Osteoblast (primary cell): ENCODE measurements around the gene NR1I3. TPM values are rescaled to one million over a fixed set of nuclear protein-coding genes. Genes with fewer than 3 reads are reported as not detected.

Experiments used
- DNase-seq: peaks from one replicate; pipeline ENCODE4 v3.0.0; 2011; ENCODE audit warnings: low spot score, mixed read lengths; ENCODE audit not compliant: insufficient read length; ENCODE audit errors: missing footprints
- H2AFZ ChIP-seq: 2 replicates; pipeline ENCODE4 v1.6.0; 2011; ENCODE audit warnings: mild to moderate bottlenecking, low read length
- H3K27ac ChIP-seq: 2 replicates; pipeline ENCODE4 v1.5.1; 2011; ENCODE audit warnings: mild to moderate bottlenecking, low read depth, low read length, moderate library complexity
- H3K27me3 ChIP-seq: 2 replicates; pipeline ENCODE4 v1.6.0; 2012; ENCODE audit warnings: mild to moderate bottlenecking, control low read depth, inconsistent platforms, low read length, moderate library complexity; ENCODE audit not compliant: insufficient read depth
- H3K36me3 ChIP-seq: 2 replicates; pipeline ENCODE4 v1.5.1; 2011; ENCODE audit warnings: mild to moderate bottlenecking, low read length, control low read depth, moderate library complexity; ENCODE audit not compliant: insufficient read depth
- H3K4me1 ChIP-seq: 2 replicates; pipeline ENCODE4 v1.5.1; 2011; ENCODE audit warnings: mild to moderate bottlenecking, low read length, control low read depth, moderate library complexity; ENCODE audit not compliant: insufficient read depth
- H3K4me2 ChIP-seq: 2 replicates; pipeline ENCODE4 v1.6.0; 2011; ENCODE audit warnings: mild to moderate bottlenecking, low read length; ENCODE audit not compliant: insufficient read depth
- H3K4me3 ChIP-seq: fragments of 200-600 bp; sonication (generic); 3 replicates; pipeline ENCODE4 v1.5.1; 2012; ENCODE audit warnings: mild to moderate bottlenecking, low read length, inconsistent platforms; ENCODE audit not compliant: insufficient read depth
- H3K79me2 ChIP-seq: 2 replicates; pipeline ENCODE4 v1.6.0; 2012; ENCODE audit warnings: mild to moderate bottlenecking, low read length, control low read depth, inconsistent platforms; ENCODE audit not compliant: insufficient read depth
- H3K9me3 ChIP-seq: 2 replicates; pipeline ENCODE4 v1.5.1; 2011; ENCODE audit warnings: low read depth, low read length, control low read depth
- H4K20me1 ChIP-seq: 2 replicates; pipeline ENCODE4 v1.6.0; 2012; ENCODE audit warnings: mild to moderate bottlenecking, low read length, control low read depth; ENCODE audit not compliant: insufficient read depth
- total RNA-seq: library from RNA; depleted of rRNA; stranded (reverse); fragments of >200 nt; gene quantifications from 2 replicates; pipeline ENCODE4 v1.2.3, GENCODE V29; 2012
- TF ChIP-seq, protein P1 (sequence below): IDR thresholded peaks from 2 replicates; pipeline ENCODE4 v1.5.1; 2011; ENCODE audit warnings: mild to moderate bottlenecking, low read depth, low read length, moderate library complexity; ENCODE audit errors: extremely low read depth

NR1I3 gene, protein sequence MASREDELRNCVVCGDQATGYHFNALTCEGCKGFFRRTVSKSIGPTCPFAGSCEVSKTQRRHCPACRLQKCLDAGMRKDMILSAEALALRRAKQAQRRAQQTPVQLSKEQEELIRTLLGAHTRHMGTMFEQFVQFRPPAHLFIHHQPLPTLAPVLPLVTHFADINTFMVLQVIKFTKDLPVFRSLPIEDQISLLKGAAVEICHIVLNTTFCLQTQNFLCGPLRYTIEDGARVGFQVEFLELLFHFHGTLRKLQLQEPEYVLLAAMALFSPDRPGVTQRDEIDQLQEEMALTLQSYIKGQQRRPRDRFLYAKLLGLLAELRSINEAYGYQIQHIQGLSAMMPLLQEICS
- total RNA-seq: not detected in 2 replicates

DNA sequence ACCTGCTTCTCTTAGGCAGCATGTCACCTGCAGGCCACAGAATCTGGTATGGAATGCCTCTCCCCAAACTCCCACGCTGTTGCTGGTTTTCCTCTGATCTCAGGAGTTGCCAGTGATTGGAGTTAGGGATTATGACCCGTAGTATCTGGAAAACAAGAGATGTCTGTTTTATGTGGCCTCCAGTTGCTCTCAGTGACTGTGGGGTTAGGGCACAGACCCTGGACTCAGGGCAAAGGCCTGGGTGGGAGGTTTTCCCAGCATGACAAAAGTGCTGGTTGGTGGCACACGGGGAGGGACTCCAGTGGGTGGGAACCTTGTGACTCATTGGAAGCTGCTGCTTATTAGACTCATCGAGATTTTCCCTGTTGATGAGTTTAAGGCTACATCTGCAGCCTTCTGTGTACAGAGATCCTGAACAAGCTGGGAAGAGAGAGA is at the start of gene NR1I3:
Gene NR1I3 (minus strand): TSS at position 165 of the 435 bp plus-strand sequence. CDS start 1,638 bp downstream, outside the sequence.
- Histone ChIP-seq H3K79me2 (no peaks in the 10 kb centered on the region), H2AFZ (peak within 1 kb of the TSS; percentile 25), H3K27ac (no peak within 1 kb of the TSS), H3K4me1 (no peaks in the 10 kb centered on the region), H3K36me3 (no peaks in the 10 kb centered on the region), H3K4me2 (no peak within 1 kb of the TSS), H3K27me3 (peaks cover 3% of the 10 kb centered on the region), H3K9me3 (no peaks in the 10 kb centered on the region), H3K4me3 (no peak within 1 kb of the TSS), H4K20me1 (no peaks in the 10 kb centered on the region)
- TF ChIP-seq, protein P1, sequence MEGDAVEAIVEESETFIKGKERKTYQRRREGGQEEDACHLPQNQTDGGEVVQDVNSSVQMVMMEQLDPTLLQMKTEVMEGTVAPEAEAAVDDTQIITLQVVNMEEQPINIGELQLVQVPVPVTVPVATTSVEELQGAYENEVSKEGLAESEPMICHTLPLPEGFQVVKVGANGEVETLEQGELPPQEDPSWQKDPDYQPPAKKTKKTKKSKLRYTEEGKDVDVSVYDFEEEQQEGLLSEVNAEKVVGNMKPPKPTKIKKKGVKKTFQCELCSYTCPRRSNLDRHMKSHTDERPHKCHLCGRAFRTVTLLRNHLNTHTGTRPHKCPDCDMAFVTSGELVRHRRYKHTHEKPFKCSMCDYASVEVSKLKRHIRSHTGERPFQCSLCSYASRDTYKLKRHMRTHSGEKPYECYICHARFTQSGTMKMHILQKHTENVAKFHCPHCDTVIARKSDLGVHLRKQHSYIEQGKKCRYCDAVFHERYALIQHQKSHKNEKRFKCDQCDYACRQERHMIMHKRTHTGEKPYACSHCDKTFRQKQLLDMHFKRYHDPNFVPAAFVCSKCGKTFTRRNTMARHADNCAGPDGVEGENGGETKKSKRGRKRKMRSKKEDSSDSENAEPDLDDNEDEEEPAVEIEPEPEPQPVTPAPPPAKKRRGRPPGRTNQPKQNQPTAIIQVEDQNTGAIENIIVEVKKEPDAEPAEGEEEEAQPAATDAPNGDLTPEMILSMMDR: no peak
- DNase-seq: peak; percentile 86

DNA sequence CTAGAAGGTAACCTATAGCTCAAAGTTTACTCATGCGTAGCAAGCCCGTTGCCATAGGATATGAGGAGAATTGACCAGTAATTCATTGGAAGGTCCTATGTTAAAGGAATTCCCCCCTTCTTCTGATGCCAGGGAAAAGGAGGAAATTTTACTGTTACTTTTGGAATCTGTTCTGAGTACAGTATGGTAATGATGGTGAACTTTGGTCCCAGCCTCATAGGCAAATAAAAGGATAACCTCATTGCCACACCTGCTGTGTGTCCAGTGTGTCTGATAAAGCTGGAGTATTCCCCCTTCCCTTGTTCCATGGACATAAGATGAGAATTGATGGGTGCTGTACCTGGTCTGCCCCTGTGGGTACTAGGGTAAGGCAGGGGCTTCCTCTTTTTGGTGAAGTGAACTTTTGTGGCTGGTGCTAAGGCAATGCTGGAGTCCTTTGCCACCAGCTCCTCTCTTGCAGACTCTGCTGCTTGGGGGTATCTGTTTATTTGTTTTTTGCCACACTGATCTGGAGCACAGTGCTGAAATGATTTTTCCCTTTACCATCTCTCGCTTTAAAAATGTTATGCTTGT is 49.6 kb upstream of the NR1I3 start:
- peak; percentile 77 for DNase-seq
- H3K4me2 ChIP-seq: no peak overlapping the region
- H3K27me3 ChIP-seq: peaks cover 21% of the 10 kb centered on the region
- H3K79me2 ChIP-seq: no peaks in the 10 kb centered on the region
- TF ChIP-seq, protein P1: no peak
- H2AFZ ChIP-seq: no peak overlapping the region
- H4K20me1 ChIP-seq: no peaks in the 10 kb centered on the region
- no peak overlapping the region for H3K27ac ChIP-seq
- H3K4me1 ChIP-seq: no peaks in the 10 kb centered on the region
- H3K4me3 ChIP-seq: no peak overlapping the region
- no peaks in the 10 kb centered on the region for H3K36me3 ChIP-seq
- H3K9me3 ChIP-seq: no peaks in the 10 kb centered on the region

DNA sequence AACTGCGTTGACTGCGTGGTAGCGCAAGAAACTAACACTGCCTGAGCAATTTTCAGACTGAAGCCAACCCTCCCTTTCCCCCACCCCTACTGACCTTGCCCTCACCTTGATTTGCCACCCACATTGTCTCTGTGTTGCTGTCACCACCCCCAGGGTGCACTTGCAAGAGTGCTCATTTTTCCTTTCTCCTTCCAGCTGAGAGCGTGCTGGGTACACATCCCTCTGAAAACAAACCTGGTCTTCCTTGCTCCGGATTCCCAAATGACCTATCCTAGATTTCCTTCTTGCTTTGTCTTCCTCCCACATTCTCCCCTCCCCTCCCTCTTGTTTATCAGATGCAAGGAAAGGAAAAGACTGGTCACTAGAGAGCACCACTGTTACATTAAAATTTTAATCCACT is 47.5 kb upstream of the NR1I3 start:
- no peak overlapping the region for H2AFZ ChIP-seq
- peaks cover 21% of the 10 kb centered on the region for H3K27me3 ChIP-seq
- TF ChIP-seq, protein P1: no peak
- H4K20me1 ChIP-seq: no peaks in the 10 kb centered on the region
- no peak overlapping the region for H3K27ac ChIP-seq
- no peaks in the 10 kb centered on the region for H3K79me2 ChIP-seq
- H3K4me1 ChIP-seq: no peaks in the 10 kb centered on the region
- no peaks in the 10 kb centered on the region for H3K36me3 ChIP-seq
- no peaks in the 10 kb centered on the region for H3K9me3 ChIP-seq
- no peak overlapping the region for H3K4me3 ChIP-seq
- H3K4me2 ChIP-seq: no peak overlapping the region
- DNase-seq: peak; percentile 58

DNA sequence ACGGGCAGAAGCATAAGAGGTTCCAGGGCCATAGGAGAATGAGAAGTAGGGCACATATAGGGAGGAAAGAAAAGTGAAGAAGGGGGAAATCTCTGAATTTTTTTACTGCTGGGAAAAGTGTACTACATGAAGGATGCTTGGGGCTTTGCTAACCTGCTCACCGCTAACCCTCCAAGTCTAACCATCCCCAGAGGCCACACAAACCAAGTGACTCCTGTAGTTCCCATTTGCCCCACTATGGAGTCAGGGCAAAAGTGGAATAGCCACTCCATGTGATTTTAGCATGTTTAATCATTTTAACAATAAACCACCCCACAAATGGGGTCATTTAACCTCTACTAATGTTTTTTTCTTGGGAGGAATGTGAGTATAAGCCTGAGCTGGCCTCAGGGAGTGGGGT is 47.1 kb upstream of the NR1I3 start:
- TF ChIP-seq, protein P1: no peak
- H4K20me1 ChIP-seq: no peaks in the 10 kb centered on the region
- H3K27me3 ChIP-seq: peaks cover 21% of the 10 kb centered on the region
- H3K27ac ChIP-seq: no peak overlapping the region
- no peak overlapping the region for H3K4me3 ChIP-seq
- H2AFZ ChIP-seq: no peak overlapping the region
- DNase-seq: no peak
- no peak overlapping the region for H3K4me2 ChIP-seq
- no peaks in the 10 kb centered on the region for H3K4me1 ChIP-seq
- no peaks in the 10 kb centered on the region for H3K9me3 ChIP-seq
- H3K79me2 ChIP-seq: no peaks in the 10 kb centered on the region
- no peaks in the 10 kb centered on the region for H3K36me3 ChIP-seq
